ENCODE results near the gene ROR2.

Gene ROR2

DNA sequence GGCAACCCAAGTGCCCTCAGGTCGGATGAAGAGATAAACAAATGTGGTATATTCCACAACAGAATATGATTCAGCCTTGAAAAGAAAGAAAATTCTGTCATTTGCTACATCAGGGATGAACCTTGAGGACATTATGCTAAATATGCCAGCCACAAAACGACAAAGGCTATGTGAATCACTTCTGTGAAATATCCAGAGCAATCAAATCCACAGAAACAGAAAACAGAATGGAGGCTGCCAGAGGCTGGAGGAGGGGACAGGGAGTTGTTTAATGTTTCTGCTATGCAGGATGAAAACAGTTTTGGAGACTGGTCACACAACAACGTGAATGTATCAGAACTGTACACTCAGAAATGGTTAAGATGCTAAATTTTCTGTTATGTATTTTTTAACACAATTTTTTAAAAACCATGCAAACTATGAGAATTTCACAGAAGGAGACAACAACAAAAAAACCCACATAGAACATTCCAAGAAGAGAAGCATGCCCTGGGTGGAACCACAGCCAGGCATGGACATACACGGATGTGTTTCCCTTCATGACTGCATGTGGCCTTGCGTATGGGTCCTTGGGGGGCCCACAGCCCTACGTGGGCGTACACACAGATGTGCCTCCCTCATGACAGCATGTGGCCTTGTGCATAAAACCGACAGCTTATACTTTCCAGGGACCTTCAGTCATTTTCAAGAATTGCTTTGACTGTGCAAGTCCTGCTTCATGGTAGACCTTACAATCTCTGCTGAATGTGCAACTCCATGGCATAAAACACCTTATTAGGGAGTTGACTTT lies 146.7 kb downstream of the ROR2 start:
- Histone ChIP-seq H3K9ac (ENCODE audit: low read depth, low read length) (no peak overlapping the region), H3K27ac (ENCODE audit: low read length) (no peak overlapping the region), H3K4me2 (ENCODE audit: insufficient read depth, low read length) (no peak overlapping the region), H2AFZ (ENCODE audit: low read depth, low read length) (no peak overlapping the region), H4K20me1 (ENCODE audit: insufficient read depth, low read length) (no peaks in the 10 kb centered on the region), H3K36me3 (ENCODE audit: insufficient read depth, low read length) (no peaks in the 10 kb centered on the region), H3K9me3 (ENCODE audit: insufficient read depth, low read length, severe bottlenecking) (no peaks in the 10 kb centered on the region), H3K27me3 (ENCODE audit: insufficient read depth, low read length, poor library complexity) (peaks cover 8% of the 10 kb centered on the region), H3K4me3 (ENCODE audit: low read depth in 1 of 2, low read length in 2 of 2) (no peak overlapping the region), H3K4me1 (ENCODE audit: insufficient read depth, low read length) (no peaks in the 10 kb centered on the region), H3K79me2 (ENCODE audit: insufficient read depth, low read length) (no peaks in the 10 kb centered on the region)
- TF ChIP-seq EZH2 (IDR thresholded peaks at IDR 0.05; ENCODE audit: borderline replicate concordance, low read depth, low read length, severe bottlenecking), result no peak
- TF ChIP-seq, protein P1, sequence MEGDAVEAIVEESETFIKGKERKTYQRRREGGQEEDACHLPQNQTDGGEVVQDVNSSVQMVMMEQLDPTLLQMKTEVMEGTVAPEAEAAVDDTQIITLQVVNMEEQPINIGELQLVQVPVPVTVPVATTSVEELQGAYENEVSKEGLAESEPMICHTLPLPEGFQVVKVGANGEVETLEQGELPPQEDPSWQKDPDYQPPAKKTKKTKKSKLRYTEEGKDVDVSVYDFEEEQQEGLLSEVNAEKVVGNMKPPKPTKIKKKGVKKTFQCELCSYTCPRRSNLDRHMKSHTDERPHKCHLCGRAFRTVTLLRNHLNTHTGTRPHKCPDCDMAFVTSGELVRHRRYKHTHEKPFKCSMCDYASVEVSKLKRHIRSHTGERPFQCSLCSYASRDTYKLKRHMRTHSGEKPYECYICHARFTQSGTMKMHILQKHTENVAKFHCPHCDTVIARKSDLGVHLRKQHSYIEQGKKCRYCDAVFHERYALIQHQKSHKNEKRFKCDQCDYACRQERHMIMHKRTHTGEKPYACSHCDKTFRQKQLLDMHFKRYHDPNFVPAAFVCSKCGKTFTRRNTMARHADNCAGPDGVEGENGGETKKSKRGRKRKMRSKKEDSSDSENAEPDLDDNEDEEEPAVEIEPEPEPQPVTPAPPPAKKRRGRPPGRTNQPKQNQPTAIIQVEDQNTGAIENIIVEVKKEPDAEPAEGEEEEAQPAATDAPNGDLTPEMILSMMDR (IDR thresholded peaks at IDR 0.05; ENCODE audit: borderline replicate concordance, extremely low read depth, low read length, poor library complexity, severe bottlenecking), result no peak
- ATAC-seq (ENCODE audit: insufficient read depth, low read depth) (no peak), DNase-seq (no peak)

DNA sequence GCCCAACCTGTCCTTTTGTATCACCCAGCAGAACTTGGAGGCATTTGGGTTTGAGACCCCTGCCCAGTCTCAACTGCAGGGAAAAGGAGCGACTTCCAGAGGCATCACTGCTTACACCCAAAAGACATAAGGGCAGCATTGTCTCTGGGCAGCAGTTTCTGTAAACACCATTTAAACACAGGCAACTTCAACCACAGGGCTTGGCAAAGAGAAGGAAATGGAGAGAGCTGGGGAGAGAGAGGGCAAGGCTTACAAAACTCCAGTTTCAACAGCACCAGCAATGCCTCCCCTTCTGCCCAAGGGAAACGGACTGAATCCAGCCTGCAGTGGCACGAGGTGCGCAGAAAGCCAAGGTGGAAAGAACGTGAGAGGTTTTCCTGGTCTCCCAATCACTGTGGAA lies 147.6 kb downstream of the ROR2 start:
- TF ChIP-seq, protein P1 (IDR thresholded peaks at IDR 0.05; ENCODE audit: borderline replicate concordance, extremely low read depth, low read length, poor library complexity, severe bottlenecking), result no peak
- no peak for TF ChIP-seq EZH2 (IDR thresholded peaks at IDR 0.05; ENCODE audit: borderline replicate concordance, low read depth, low read length, severe bottlenecking)
- H3K9ac ChIP-seq (ENCODE audit: low read depth, low read length), result no peak overlapping the region
- ATAC-seq (ENCODE audit: insufficient read depth, low read depth) (no peak), DNase-seq (no peak)
- peaks cover 8% of the 10 kb centered on the region for H3K27me3 ChIP-seq (ENCODE audit: insufficient read depth, low read length, poor library complexity)
- no peaks in the 10 kb centered on the region for H3K9me3 ChIP-seq (ENCODE audit: insufficient read depth, low read length, severe bottlenecking)
- H4K20me1 ChIP-seq (ENCODE audit: insufficient read depth, low read length), result no peaks in the 10 kb centered on the region
- H2AFZ ChIP-seq (ENCODE audit: low read depth, low read length), result no peak overlapping the region
- no peak overlapping the region for H3K4me3 ChIP-seq (ENCODE audit: low read depth in 1 of 2, low read length in 2 of 2)
- H3K27ac ChIP-seq (ENCODE audit: low read length), result no peak overlapping the region
- H3K4me1 ChIP-seq (ENCODE audit: insufficient read depth, low read length), result no peaks in the 10 kb centered on the region
- no peaks in the 10 kb centered on the region for H3K79me2 ChIP-seq (ENCODE audit: insufficient read depth, low read length)
- no peak overlapping the region for H3K4me2 ChIP-seq (ENCODE audit: insufficient read depth, low read length)
- H3K36me3 ChIP-seq (ENCODE audit: insufficient read depth, low read length), result no peaks in the 10 kb centered on the region

DNA sequence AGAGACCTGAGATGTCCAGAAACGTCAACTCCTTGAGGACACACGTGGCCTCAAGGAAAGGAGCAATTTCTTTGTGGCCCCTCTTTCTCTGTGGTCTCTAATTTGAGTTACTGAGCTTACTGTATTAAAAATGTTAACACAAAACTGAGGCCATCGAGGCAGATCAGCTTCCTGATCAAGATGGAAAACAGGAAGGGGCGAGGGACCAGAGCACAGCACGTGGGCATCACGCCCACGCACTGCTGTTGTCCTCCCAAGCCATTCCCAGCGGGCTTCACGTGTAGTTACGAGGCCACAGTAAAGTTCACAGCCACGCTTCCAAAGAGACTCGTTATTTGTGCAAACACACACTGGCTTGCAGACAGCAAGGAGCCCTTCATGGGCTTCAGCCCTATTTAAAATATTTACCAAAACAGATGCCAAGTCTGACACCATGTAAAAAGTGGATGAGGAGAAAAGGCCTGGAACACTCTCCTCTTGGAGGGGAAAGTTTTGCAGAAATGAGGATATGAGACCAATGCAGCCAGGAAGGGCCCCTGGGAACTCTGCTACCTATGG lies 149.5 kb downstream of the ROR2 start:
- ATAC-seq (ENCODE audit: insufficient read depth, low read depth), result no peak
- Histone ChIP-seq H3K36me3 (ENCODE audit: insufficient read depth, low read length) (no peaks in the 10 kb centered on the region), H3K9ac (ENCODE audit: low read depth, low read length) (no peak overlapping the region), H3K79me2 (ENCODE audit: insufficient read depth, low read length) (no peaks in the 10 kb centered on the region), H3K27ac (ENCODE audit: low read length) (no peak overlapping the region), H3K4me2 (ENCODE audit: insufficient read depth, low read length) (no peak overlapping the region), H3K9me3 (ENCODE audit: insufficient read depth, low read length, severe bottlenecking) (no peaks in the 10 kb centered on the region), H3K4me1 (ENCODE audit: insufficient read depth, low read length) (no peaks in the 10 kb centered on the region), H2AFZ (ENCODE audit: low read depth, low read length) (no peak overlapping the region), H3K4me3 (ENCODE audit: low read depth in 1 of 2, low read length in 2 of 2) (no peak overlapping the region), H3K27me3 (ENCODE audit: insufficient read depth, low read length, poor library complexity) (peaks cover 8% of the 10 kb centered on the region), H4K20me1 (ENCODE audit: insufficient read depth, low read length) (no peaks in the 10 kb centered on the region)
- no peak for DNase-seq
- TF ChIP-seq, protein P1 (IDR thresholded peaks at IDR 0.05; ENCODE audit: borderline replicate concordance, extremely low read depth, low read length, poor library complexity, severe bottlenecking), result no peak
- TF ChIP-seq EZH2 (IDR thresholded peaks at IDR 0.05; ENCODE audit: borderline replicate concordance, low read depth, low read length, severe bottlenecking), result no peak
